ENCODE data around the gene PAK1IP1.

PAK1IP1 gene

GRCh38 chr6:10685092-10685915, 9.5 kb upstream of the PAK1IP1 start:
- no peak overlapping the region for H2AFZ ChIP-seq
- no peak overlapping the region for H3K4me2 ChIP-seq (ENCODE audit: low read length)
- no peak for TF ChIP-seq CTCF (IDR thresholded peaks at IDR 0.05)
- no peaks in the 10 kb centered on the region for H3K27me3 ChIP-seq (ENCODE audit: control insufficient read depth, insufficient read depth, low read length)
- no peak overlapping the region for H3K4me3 ChIP-seq (ENCODE audit: low read depth, low read length)
- H3K4me1 ChIP-seq: no peaks in the 10 kb centered on the region
- H3K36me3 ChIP-seq (ENCODE audit: control insufficient read depth, insufficient read depth, low read length): no peaks in the 10 kb centered on the region
- no peak overlapping the region for H3K9ac ChIP-seq
- no peaks in the 10 kb centered on the region for H3K9me3 ChIP-seq (ENCODE audit: control insufficient read depth, low read length)
- no peak overlapping the region for H3K27ac ChIP-seq
- no peaks in the 10 kb centered on the region for H3K79me2 ChIP-seq

DNA sequence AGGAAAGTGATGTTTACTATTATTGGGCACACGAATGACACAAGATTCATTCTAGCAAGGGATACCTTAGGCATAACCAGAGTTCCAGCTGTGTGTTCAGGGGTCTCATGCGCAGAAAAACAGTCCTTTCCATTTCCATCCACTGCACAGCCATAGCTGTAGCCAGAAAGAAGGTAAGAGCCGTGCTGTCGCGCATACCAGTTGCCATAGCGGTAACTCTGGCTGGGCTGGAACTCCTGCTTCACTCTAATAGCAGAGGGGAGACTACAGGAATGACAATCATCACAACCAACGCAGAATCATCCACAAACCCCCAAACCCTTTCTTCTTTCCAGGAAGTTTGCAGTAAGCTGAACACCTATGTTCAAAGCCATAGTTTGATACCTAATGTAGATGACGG, 7.9 kb upstream of the PAK1IP1 start:
- Histone ChIP-seq H3K4me2 (ENCODE audit: low read length) (no peak overlapping the region), H3K9me3 (ENCODE audit: control insufficient read depth, low read length) (no peaks in the 10 kb centered on the region), H3K9ac (no peak overlapping the region), H3K79me2 (no peaks in the 10 kb centered on the region), H3K4me3 (ENCODE audit: low read depth, low read length) (no peak overlapping the region), H3K36me3 (ENCODE audit: control insufficient read depth, insufficient read depth, low read length) (no peaks in the 10 kb centered on the region), H3K27ac (no peak overlapping the region), H2AFZ (no peak overlapping the region), H3K27me3 (ENCODE audit: control insufficient read depth, insufficient read depth, low read length) (no peaks in the 10 kb centered on the region), H3K4me1 (no peaks in the 10 kb centered on the region)
- no peak for TF ChIP-seq CTCF (IDR thresholded peaks at IDR 0.05)

- Histone ChIP-seq H3K4me1 (no peaks in the 10 kb centered on the region), H3K4me2 (ENCODE audit: low read length) (no peak overlapping the region), H3K9me3 (ENCODE audit: control insufficient read depth, low read length) (no peaks in the 10 kb centered on the region), H3K79me2 (no peaks in the 10 kb centered on the region), H3K4me3 (ENCODE audit: low read depth, low read length) (no peak overlapping the region), H3K9ac (no peak overlapping the region), H3K36me3 (ENCODE audit: control insufficient read depth, insufficient read depth, low read length) (no peaks in the 10 kb centered on the region), H3K27me3 (ENCODE audit: control insufficient read depth, insufficient read depth, low read length) (no peaks in the 10 kb centered on the region), H2AFZ (no peak overlapping the region), H3K27ac (no peak overlapping the region)
- no peak for TF ChIP-seq CTCF (IDR thresholded peaks at IDR 0.05)
These were observed 7.2 kb upstream of the PAK1IP1 start for GRCh38 chr6:10687582-10687981.

GRCh38 chr6:10690651-10691445, 3.9 kb upstream of the PAK1IP1 start:
- TF ChIP-seq CTCF (IDR thresholded peaks at IDR 0.05): no peak
- H3K9me3 ChIP-seq (ENCODE audit: control insufficient read depth, low read length): no peaks in the 10 kb centered on the region
- H3K4me3 ChIP-seq (ENCODE audit: low read depth, low read length): no peak overlapping the region
- H3K79me2 ChIP-seq: no peaks in the 10 kb centered on the region
- peaks cover 8% of the 10 kb centered on the region for H3K4me1 ChIP-seq
- no peak overlapping the region for H3K4me2 ChIP-seq (ENCODE audit: low read length)
- no peaks in the 10 kb centered on the region for H3K36me3 ChIP-seq (ENCODE audit: control insufficient read depth, insufficient read depth, low read length)
- no peak overlapping the region for H3K27ac ChIP-seq
- no peak overlapping the region for H2AFZ ChIP-seq
- no peak overlapping the region for H3K9ac ChIP-seq
- no peaks in the 10 kb centered on the region for H3K27me3 ChIP-seq (ENCODE audit: control insufficient read depth, insufficient read depth, low read length)

Measured in parathyroid adenoma (tissue), 2 donors.